T-helper 22 cell (primary cell): Measurements from ENCODE around the gene GALNT2.

Experiments
- DNase-seq: peaks from one replicate; pipeline ENCODE4 v3.0.0-alpha.2; 2020; ENCODE audit warnings: low read depth

Gene GALNT2

DNA sequence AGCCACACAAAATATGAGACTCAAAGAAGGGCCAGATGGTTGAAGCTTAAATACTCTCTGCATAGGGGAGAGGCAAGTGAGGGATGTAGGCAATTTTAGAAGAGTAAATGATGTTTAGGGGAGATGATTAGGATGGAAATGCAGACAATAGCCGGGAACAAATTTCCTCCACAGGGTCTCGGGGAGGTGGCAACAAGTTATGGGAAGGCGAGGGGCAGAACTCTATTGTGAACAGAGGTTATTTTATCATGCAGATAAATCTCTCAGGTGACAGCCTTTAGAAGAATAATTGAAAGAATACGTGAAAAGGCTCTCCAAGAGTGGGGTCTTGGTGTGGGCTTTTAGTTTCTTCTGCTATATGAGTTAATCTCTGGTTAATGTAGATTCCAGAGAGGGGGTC is 166.7 kb downstream of the GALNT2 start:
- no peak for DNase-seq

DNA sequence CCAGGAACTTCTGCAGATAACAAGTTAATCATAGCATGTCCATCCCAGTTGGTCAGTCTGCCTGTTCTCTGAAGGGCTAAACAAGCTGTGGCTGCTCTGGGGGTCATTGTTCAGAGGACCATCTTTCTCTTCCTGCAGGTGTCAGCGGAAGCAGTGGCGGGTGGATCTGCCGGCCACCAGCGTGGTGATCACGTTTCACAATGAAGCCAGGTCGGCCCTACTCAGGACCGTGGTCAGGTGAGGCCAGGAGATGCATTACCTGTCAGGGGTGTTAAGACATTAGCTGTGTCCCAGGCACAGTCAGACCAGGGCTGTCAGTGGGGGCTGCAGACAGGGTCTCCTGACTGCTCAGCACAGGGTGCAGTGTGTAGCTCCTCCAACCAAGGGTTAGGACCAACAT is 168.8 kb downstream of the GALNT2 start:
- no peak for DNase-seq

DNA sequence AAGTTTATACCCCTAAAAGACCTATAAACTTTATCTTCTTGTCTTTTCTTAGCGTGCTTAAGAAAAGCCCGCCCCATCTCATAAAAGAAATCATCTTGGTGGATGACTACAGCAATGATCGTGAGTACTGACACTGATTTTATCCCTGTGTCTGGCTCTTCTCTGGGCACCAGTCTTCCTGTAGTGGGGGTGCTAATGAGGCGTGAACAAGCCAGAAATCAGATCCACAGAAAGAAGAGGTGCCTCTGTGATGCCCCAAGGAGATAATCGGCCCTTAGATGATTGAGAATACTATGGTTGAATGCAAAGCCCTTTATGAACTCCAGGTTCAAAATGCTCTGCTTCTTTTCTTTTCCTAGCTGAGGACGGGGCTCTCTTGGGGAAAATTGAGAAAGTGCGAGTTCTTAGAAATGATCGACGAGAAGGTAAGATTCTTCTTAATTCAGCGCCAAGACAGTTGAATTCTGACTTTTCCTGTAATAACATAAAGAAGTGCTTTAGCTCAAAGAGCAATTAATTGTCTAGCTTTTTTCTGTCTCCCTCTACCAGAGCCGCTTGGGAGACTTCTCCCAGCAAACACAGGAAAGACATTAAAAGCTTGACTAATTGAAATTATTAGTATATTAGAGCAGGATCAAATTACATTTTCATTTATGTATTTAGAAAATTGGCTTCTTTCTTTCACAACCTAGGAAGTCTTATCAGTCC is 169.4 kb downstream of the GALNT2 start:
- no peak for DNase-seq

DNA sequence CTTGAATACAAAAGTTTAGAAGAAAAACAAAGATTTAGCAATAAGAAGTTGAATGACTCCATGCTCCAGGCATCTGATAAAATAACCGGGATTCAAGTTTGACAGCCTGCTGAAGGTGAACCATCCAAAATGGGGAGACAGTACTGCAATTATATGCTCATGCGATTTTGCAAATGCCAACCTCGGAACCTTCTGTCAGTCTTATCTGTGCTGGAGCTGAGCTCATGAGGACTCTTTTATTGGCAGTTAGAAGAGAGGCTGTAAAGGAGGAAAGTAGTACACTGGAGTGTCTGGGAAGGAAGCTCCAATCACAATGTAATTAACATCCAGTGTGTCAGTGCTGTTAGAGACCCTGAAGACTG is 170.0 kb downstream of the GALNT2 start:
- no peak for DNase-seq

DNA sequence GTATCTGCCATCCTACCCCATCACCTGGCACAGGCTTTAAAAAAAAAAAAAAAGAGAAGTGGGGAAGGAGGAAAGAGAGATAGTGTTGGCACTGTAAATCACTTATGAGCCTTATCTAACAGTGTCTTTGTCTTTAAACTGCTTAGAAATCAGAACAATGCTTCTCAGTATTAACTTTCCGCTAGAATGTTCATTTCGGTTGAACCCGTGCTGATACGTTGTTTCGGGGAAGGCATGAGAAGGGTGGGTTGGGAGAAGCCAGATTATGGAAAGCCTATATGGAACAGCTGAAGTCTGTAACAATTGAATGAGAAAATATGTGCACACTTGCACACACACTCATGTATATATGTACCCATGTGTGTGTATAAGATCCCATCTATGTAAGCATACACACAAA is 170.8 kb downstream of the GALNT2 start:
- DNase-seq, result no peak

DNA sequence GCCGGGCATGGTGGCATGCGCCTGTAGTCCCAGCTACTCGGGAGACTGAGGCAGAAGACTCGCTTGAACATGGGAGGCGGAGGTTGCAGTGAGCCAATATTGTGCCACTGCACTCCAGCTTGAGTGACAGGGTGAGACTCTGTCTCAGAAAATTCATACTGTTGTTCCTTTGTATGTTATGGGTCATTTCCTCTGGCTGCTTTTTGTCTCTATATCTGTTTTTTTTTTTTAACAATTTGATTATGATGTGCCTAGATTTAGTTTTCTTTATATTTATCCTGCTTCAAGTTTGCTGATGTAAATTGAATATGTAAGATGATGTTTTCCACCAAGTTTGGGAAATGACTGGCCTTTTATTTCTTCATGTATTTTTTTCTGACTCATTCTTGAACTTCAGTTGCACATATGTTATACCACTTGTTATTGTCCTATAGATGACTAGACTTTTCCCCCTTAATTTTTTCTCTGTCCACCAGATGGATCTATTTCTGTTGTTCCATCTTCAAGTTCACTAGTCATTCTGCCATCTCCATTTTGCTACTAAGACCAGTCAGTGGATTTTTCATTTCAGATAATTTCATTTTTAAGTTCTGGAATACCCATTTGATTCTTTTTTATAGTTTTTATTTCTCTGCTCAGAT is 173.5 kb downstream of the GALNT2 start:
- DNase-seq, result no peak

DNA sequence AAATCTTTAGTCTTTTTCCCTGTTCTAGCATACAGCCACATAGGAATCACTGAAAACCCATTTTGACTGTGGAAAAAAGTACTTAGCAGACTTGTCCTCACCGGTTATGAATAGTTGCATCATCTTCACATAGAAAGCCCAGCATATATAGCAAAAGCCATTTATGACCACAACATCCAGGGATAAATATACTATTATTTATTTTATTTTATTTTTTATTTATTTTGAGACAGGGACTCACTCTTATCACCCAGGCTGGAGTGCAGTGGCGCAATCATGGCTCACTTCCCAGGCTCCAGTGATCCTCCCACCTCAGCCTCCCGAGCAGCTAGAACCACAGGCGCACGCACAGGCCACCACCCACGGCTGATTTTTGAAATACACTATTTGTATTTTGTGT is 175.3 kb downstream of the GALNT2 start:
- no peak for DNase-seq

DNA sequence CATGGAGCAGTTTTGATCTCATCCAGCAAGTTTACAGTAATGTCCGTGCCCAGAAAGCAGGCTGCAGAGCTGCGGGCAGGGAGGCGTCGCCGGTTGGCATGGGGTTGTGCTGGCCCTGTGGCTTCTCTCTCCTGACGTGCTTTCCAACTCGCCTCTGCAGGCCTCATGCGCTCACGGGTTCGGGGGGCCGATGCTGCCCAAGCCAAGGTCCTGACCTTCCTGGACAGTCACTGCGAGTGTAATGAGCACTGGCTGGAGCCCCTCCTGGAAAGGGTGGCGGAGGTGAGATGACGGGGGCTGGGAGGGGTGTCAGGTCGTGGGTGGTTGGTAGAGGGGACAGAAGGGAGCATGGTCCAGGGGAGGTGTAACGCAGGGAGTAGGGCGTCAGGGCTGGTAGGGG is 176.1 kb downstream of the GALNT2 start:
- DNase-seq, result no peak

DNA sequence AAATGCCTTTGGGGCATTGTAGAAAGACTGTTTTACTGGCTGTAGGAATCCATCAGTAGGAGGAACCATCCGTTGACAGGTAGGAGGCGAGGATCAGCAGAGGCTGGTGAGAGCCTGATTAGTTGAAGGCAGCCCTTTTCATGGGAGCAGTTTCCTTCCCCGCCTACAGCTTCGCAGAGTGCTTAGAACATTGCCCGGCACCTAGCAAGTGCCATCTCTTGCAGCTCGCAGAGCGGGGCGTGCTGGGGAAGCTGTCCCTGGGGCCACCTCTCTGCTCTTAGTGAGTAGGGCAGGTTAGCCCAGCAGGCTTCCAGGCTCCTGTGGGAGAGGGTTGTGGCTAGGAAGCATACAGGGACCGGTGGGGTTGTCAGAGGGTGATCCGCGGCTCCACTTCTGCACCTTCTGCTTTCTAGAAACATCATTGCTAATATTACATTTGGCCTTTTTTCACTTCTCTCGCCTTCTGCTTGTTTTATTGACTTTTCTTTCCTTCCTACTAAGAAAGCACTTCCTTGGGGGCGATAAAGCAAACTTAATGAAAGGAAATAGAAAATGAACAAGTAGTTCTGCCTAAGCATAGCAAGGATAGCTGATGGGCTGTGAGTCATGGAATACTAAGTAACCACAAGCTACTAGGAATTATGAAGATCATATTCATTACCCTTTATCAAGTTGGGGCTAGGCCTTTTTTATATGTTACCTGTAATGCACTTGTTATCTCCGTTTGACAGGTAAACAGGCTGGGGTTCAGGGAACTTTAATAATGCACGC is 176.7 kb downstream of the GALNT2 start:
- DNase-seq, result no peak

DNA sequence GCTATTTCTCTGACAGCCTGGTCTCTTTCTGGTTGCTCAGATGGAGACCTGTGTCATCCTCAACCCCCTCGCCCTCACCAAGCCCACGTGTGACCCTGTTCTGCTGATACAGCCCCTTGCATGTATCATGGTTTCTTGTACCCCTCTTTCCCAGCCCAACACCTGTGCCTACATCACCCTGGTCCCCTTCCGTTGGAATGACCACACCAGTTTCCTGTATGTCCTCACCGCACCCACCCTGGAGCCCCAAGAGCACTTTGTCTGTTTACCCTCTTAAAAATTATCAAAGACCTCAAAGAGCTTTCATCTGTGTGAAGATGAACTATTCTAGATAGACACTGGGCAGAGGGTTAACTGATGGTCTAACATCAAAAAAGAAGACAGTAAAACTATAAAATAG is 179.5 kb downstream of the GALNT2 start:
- no peak for DNase-seq

DNA sequence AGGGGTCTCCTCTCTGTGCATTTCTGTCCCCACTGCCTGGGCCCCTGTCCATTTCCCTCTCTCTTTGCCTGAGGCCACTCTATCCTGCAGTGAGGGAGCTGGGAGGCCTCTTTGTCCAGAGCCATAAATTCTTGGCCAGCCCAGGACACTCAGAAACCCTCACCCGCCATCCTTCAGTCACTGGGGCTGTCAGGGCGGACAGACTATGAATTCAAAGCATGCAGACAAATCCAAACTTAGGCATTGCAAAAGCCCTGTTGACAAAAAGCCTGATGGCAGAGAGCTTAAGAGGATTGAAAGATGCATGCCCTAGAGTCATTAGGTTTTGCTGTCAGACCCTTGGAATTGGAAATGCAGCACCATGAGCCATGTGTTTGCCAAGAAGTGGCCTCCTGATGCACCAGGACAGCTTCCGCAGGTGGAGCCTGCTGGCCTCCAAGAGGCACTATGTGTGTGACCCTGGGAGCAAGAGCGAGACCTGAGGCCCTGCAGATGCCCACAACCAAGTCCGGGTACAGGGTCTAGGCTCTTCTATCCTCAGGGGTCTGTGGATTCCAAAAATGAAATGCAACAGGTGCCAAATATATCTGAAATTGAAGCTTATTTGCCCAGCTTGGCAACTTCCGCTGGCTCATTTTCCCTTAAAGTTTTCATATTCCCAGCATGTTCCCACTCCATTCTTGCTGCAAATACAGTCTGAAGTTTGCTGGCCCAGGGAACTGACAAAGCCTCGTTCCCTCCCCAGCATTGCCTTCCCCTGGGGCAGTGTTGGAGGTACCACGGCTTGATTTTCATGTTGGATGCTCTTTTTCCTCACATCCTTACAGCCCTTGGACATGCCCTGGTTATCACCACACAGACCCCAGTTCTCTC is 181.2 kb downstream of the GALNT2 start:
- DNase-seq, result no peak

DNA sequence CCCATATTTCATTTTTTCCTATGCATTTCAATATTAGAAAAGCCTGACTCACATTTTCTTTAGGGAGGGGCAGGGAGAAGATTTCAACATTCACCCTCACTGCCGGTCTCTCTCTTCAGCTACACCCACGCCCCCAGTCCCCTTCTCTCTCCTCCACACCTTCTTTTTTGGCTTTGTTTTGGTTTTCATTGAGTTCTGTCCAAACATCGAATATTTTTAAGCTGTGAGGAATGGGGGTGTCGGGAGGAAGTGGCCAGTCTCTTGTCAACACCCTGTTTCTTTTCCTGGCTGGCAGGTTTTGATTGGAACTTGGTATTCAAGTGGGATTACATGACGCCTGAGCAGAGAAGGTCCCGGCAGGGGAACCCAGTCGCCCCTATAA is 181.8 kb downstream of the GALNT2 start:
- no peak for DNase-seq

DNA sequence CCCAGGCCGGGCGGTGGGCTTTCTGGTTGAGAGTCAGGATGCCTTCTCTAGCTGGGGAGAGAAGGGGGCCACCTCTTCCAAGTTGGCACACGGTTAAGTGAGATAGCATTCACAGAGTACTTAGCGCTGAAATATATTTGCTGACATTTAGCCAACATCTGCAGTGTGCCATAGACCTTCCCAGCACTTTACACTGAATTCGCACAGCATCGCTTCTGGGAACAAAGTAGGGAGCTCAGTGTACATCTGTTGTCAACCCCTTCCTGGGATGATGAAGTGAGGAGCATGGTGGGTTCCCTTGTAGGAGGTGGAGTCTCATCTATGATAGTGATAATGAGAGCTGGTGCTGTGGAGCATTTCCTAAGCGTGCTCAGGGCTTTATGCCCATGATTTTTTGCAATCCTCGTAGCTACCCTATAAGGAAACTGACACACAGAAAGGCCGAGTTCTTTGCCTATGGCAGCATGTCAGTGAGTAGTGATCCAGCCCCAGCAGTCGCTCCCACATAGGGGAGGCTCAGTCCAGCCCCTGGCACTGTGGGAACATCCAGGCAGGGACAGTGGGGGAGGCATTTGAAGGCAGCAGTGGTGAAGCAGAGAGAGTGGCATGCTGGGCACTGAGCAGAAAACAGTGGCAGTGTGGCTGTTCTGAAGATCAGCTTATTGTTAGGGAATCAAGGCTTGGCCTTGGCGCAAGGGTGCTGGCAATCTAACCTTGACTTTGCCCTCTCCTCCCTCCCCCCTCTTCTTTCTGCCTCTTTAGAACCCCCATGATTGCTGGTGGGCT is 182.8 kb downstream of the GALNT2 start:
- DNase-seq, result no peak

DNA sequence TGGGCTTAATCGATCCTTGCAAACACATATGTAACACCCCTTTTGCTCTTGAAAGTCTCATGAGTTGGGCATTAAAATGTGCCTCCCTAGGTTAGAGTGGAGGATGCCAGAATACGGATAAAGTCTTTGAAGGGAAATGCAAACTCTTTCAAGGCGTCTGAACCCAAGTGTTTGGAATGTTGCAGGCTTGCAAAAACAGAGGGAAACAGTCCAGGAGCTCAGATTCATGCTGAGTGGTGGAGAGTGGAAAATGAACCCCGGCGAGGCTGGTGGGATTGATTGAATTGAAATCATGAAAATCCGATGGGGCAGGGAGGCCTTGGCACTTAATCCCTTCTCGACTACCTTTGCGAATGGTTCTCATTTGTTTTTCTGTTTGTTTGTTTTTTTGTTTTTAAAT is 183.6 kb downstream of the GALNT2 start:
- no peak for DNase-seq

DNA sequence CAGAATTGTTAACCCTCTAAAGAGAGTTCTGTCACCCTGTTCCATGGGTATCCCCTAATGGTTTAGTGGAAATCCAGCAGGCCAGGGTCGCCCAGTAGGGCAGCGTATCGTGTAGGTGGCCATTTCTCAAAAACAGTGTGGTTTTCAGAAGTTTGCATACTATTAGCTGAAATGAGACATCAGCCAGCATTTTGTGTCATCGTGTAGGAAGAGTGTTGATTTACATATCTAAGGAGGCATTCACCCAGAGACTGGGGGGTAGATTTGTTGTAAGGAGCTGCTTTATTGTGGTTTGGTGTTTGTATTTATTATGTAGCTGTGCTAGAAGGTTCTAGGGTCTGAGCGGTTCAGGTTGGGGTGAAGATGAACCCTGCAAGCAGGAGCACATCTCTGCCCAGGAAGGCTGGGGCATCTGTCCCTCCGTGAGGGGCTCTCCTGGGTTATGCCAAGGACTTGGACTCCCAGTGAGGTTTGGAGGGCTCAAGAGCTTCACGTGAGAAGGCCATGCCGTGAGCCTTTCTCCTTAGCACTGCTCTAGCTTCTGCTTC is 184.7 kb downstream of the GALNT2 start:
- DNase-seq, result no peak

DNA sequence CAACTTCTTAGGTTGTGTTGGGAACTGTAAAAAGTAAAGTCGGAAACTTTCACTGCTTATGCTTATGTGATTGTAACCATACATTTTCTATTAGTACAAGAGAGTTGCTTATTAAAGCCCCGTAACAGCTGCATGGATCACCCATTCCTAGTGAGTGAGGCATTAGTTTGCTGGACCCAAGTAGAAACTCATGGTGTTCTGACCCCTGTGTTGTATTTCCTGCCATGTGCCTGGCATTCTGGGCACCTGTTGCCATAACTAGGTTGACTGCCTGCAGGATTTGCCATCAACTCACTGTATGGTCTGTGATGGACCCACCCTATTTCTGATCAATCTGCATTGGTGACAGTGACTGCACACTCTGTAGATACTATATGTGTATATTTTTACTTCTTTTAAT is 186.1 kb downstream of the GALNT2 start:
- DNase-seq, result no peak

DNA sequence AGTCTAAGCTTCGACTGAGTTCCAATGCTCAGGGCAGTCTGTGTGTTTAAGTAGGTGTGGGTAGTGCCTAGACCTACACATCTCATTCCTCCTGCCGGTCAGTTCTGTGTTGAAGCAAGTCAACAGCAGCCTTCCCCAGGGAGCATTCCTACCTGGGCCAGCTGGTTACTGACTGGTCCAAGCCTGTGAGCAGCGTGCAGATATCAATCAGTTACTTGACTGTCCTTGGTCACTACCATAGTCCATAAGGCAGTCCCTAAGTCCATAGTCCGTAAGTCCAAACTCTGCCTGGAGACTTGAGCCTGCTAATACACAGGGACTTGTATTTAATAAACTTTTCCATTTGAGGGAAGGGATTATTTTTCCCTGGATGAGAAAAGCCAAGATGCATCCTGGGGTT is 187.2 kb downstream of the GALNT2 start:
- DNase-seq, result no peak

DNA sequence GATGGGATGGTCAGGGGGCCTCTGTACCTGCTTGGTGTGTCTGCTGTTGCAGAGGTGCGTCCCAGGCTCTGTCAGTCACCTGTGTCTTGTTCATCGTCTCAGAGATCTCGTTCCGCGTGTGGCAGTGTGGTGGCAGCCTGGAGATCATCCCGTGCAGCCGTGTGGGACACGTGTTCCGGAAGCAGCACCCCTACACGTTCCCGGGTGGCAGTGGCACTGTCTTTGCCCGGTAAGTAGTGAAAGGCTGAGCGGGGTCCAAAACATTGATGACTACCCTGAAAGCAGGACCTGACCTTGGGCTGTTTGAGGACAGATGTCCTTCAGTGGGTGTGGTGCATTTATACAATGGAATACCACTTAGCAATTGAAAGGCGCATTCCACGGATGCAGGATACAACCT is 188.1 kb downstream of the GALNT2 start:
- DNase-seq, result no peak

DNA sequence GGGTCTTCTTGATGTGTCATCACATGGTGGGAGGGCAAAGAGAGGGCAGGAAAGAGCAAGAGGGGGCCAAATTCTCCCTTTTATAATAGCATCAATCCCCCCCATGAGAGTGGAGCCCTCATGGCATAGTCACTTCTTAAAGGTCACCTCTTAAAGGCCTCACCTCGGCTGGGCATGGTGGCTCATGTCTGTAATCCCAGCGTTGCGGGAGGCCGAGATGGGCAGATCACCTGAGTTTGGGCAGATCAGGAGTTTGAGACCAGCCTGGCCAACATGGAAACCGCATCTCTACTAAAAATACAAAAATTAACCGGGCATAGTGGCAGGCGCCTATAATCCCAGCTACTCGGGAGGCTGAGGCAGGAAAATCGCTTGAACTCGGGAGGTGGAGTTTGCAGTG is 189.0 kb downstream of the GALNT2 start:
- DNase-seq, result no peak

DNA sequence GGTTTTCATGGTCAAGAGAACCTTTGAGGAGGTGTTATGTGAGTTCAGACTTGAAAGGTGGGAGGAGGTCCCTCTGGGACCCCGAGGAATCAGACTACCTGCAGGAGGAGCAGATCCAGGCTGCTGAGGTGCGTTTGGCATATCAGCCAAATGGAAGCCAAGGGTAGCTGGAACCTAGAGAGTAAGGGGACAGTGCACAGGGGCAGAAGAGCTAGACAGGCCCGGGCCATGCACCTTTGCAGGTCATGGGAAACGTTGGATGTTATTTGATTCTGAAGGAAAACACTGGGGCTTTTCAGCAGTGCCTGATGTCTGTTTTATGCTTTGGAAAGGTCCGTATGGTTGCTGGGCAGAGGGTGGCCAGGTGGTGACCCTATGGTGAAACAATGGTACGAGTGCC is 189.9 kb downstream of the GALNT2 start:
- DNase-seq, result no peak

DNA sequence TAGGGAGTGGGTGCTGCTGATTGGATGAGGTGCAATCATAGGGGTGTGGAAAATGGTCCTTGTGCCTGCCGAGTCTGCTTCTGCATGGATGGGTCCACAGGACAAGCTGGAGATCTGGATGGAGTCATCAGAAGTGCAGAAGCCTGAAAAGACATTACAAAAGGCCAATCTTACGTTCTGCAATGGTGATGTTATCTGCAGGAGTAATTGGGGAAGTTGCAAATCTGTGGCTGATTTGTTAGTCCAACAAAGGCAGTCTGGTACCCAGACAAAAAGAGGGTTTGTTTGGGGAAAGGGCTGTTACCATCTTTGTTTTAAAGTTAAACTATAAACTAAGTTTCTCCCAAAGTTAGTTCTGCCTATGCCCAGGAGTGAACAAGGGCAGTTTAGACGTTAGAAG is 192.6 kb downstream of the GALNT2 start:
- DNase-seq, result no peak
